D721Med (cell line): ENCODE data around the gene FAM219B.
A peak's percentile ranks its signal among the peaks of the same experiment; 100 is the strongest.

Experiments used
- DNase-seq: peaks from one replicate; pipeline ENCODE4 v3.0.0; 2011; ENCODE audit warnings: low spot score; ENCODE audit not compliant: insufficient read length
- FAIRE-seq: peaks from 2 replicates; lab custom pipeline; 2011; peaks lifted over from hg19 to GRCh38; lab: Jason Lieb, UNC
- TF ChIP-seq, protein P1 (sequence below): IDR thresholded peaks from 2 replicates; pipeline ENCODE4 v1.5.1; 2012; ENCODE audit warnings: mild to moderate bottlenecking, control low read depth; ENCODE audit not compliant: insufficient read depth; ENCODE audit errors: missing control alignments

The FAM219B gene, protein sequence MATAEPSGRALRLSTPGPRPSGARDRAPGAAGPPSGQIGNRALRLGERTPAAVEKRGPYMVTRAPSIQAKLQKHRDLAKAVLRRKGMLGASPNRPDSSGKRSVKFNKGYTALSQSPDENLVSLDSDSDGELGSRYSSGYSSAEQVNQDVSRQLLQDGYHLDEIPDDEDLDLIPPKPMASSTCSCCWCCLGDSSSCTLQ

DNA sequence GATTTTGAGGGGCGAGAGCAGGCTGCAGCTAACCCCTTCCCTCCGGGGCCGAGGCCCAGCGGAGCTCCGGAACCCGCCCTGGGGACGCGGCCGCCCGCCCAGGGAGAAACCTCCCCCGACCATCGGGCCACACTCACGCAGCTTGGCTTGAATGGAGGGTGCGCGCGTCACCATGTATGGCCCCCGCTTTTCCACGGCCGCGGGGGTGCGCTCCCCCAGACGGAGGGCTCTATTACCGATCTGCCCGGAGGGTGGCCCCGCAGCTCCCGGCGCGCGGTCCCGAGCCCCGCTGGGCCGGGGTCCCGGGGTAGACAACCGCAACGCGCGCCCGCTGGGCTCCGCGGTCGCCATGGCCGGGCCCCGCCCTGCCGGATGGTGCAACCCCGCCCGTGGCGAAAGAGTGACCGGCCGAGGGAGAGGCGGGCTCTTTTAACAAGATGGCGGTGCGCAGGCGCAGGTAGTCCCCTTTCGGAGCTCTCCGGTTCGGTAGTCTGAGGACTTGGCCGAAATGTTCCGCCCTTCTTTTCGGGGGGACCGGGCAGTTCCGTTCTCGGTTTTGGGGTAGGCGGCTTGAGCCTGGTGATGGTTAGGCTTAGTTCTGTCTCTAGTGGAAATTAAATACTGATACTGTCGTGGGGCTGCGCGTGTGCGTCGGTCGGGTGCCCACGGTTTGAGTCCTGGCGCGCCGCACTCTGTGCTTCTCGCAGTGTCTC is at the start of gene FAM219B:
Gene FAM219B (minus strand): TSS at position 402 of the 713 bp plus-strand sequence. CDS start 51 bp downstream, at position 351.
- FAIRE-seq (no peak), DNase-seq (peak; percentile 85)
- TF ChIP-seq, protein P1, sequence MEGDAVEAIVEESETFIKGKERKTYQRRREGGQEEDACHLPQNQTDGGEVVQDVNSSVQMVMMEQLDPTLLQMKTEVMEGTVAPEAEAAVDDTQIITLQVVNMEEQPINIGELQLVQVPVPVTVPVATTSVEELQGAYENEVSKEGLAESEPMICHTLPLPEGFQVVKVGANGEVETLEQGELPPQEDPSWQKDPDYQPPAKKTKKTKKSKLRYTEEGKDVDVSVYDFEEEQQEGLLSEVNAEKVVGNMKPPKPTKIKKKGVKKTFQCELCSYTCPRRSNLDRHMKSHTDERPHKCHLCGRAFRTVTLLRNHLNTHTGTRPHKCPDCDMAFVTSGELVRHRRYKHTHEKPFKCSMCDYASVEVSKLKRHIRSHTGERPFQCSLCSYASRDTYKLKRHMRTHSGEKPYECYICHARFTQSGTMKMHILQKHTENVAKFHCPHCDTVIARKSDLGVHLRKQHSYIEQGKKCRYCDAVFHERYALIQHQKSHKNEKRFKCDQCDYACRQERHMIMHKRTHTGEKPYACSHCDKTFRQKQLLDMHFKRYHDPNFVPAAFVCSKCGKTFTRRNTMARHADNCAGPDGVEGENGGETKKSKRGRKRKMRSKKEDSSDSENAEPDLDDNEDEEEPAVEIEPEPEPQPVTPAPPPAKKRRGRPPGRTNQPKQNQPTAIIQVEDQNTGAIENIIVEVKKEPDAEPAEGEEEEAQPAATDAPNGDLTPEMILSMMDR: no peak

DNA sequence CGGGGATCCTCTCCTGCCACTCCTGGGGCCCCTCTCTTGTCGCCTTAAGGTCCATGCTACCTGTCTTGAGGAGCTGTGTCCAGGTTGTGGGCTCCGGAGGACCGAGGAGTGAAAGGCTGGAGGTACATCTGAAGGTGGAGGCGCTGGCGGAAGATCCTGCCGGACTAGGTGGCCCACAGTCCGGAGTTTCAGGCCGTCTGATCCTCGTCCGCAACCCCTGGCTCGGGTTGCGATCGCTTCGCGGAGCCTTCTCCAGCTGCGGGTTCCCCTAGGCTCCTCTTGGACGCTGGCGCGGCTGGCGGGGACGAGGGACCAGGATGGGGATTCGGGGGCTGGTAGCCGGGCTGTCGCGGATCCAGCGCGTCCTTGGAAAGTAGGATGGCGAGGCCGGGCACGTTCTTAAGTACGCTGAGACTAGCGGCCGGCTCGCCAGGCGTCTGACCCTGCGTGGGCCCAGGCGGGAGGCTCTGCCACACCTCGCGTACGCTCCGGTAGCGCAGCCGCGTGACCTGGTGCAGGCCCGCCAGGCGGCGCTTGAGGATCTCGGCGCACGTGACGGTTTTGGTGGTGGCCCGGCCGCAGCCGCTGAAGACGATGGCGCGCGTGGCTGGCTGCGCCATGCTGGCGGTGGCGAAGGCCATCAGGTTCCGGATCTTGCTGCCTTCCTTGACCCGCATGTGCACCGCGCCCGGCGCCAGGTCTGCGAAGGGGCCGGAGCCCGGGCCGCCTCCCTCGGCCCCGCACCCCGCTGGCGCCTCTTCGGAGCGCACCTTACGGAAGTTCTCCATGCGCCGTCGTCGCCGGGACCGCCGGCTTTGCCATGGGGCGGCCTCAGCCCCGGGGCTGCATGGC is 49.4 kb upstream of the FAM219B start:
- DNase-seq (no peak), FAIRE-seq (no peak)
- TF ChIP-seq, protein P1: no peak

DNA sequence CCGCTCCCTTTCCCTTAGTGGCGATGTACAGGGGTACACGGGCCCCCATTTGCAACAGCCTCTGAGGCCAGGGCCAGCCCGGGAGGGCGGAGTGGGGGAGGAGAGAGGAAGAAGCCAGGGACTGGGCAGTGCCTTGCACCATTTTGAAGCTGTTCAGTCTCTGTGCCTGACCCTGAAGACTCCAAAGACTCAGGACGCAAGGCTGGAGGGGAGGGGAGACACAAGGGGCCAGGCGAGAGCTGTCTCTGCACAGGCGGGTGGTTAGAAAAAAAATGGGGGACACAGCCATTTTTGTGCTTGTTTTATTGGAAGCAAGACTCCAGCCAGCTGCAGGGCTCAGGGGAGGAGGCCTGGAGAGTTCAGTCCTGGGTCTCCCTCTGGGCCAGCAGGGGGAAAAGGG is 48.4 kb upstream of the FAM219B start:
- DNase-seq: no peak
- TF ChIP-seq, protein P1: no peak
- no peak for FAIRE-seq

DNA sequence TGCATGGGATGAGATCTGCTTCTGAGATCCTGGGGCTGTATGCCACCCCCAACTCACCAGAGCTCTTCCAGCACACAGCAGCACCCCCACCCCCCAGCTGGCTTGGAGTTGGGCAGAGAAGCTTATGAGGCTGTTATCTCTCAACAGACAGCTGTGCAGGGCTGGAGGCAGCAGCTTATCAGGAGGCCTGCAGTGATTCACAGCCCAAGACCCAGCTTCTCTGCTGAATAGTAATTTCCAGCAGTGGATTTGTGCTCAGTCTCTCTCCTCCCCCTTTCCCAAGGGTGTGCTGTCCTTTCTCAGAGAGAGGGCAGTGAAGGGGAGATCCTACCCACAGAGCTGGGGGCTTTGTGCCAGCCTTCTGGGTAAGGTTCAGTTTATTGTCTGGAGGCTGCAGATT is 47.9 kb upstream of the FAM219B start:
- FAIRE-seq (no peak), DNase-seq (no peak)
- TF ChIP-seq, protein P1: no peak

DNA sequence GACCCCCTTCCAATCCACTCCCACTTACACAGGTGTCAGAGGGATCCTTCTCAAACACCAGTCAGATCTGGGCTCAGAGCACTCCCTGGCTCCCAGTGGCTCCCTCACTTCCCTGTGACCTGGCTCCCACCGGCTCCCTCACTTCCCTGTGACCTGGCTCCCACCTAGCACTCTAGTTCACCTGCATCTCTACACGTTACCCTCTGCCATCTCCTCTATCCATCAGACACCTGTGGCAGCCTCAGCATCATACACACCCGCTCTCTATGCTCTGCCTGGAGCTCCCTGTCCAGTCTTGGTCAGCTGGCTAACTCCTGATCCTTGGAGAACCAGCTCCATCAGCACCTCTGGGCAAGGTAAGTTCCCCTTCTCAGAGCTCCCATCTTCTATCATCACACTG is 44.4 kb upstream of the FAM219B start:
- DNase-seq (no peak), FAIRE-seq (no peak)
- TF ChIP-seq, protein P1: no peak

DNA sequence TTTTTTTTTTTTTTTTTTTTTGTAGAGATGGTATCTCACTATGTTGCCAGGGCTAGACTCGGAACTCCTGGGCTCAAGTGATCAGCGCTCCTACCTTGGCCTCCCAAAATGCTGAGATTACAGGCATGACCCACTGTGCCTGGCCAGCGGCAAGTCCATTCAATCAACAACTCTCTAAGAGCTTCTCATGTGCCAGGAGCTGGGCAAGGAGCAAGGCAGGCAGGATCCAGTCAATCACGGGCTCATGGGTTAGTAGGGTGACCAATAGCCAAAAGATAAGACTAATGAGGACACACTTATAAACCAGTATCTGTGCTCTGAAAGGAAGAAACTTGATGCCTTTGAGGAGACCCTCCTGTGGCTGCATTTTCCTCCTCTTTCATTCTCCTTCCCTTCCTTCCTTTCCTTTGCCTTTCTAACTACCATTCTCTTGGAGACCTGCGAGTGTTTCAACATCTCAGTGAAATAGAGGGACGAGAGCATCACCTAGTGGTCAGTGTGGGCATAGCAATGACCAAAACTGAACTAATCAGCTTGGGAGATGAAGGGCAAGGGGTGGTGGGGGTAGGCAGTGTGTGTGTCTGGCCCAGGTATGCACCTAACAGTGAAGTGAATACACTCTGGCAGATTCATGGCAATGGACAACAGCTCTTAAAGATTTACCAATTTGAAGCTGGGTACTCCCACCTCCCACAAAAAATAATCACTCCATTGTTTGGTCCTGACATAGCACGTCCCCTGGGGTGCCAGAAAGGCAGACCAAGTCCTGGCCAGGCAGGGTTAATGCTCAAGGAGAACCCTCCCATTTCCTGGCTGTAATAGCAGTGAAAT is 43.6 kb upstream of the FAM219B start:
- DNase-seq (peak; percentile 72), FAIRE-seq (no peak)
- TF ChIP-seq, protein P1: peak; percentile 100
